Tibial artery (tissue), 4 donors: ENCODE data around the gene RNF207.

Experiments used
- DNase-seq, 2 donors: peaks; one replicate each; pipeline ENCODE4 v3.0.0-alpha.2; 2019
- H3K27ac ChIP-seq, 2 donors: fragments of 200-600 bp; sonication (generic) in 1 of 2; 1 replicate in 1 of 2; 2 replicates in 1 of 2; pipeline ENCODE4 v1.5.1; 2018 to 2019; ENCODE audit warnings: mild to moderate bottlenecking in 1 of 2
- H3K27me3 ChIP-seq, 2 donors: fragments of 200-600 bp; sonication (generic) in 1 of 2; one replicate each; pipeline versions ENCODE4 v1.5.1 to v1.6.0; 2016 to 2019
- H3K36me3 ChIP-seq, 3 donors: fragments of 200-600 bp; sonication (generic) in 2 of 3; one replicate each; pipeline ENCODE4 v1.5.1; 2016 to 2019; ENCODE audit warnings: mild to moderate bottlenecking in 2 of 3
- H3K4me1 ChIP-seq, 4 donors: fragments of 200-600 bp; sonication (generic) in 2 of 4; 1 replicate in 3 of 4; 2 replicates in 1 of 4; pipeline ENCODE4 v1.5.1; 2016 to 2019
- H3K4me3 ChIP-seq, 2 donors: fragments of 200-600 bp; sonication (generic) in 1 of 2; 1 replicate in 1 of 2; 2 replicates in 1 of 2; pipeline ENCODE4 v1.5.1; 2018 to 2019; ENCODE audit warnings: mild to moderate bottlenecking in 2 of 2
- H3K9me3 ChIP-seq, 3 donors: fragments of 200-600 bp; sonication (generic) in 1 of 3; one replicate each; pipeline ENCODE4 v1.5.1; 2016 to 2019
- intact Hi-C: fragments of 100-400 bp; cut with DNase I; formaldehyde crosslinking; loops from one replicate; pipeline ENCODE4 v1.15.0; 2023; ENCODE audit warnings: low total_unique reads
- TF ChIP-seq, protein P1 (sequence below), 2 experiments: fragments of 200-600 bp in 1 of 2; fragments of 450-650 bp in 1 of 2; IDR thresholded peaks; one replicate each; pipeline ENCODE4 v1.5.1; 2017 to 2019; ENCODE audit warnings: antibody characterized with exemption in 2 of 2, mild to moderate bottlenecking in 1 of 2, moderate library complexity in 1 of 2

RNF207 gene

DNA sequence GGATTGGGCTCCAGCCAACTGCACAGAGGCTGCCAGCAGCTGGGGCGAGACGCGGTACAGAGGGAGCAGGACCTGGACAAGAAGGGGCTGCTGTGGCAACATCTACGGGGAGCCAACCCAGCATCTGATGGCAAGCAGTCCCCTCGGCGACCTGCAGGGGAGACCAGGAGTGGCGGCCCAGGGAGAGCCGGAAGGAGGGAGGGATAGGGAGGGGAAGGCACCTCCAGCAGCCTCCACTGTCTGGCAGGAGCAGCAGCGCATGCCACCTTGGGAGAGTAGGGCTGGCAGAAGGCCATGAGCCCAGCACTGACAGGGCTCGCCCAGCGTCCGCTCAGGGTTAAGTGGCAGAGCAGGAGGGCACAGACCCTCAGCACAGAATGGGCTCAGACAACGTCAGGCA is 43.1 kb upstream of the RNF207 start:
- H3K27ac ChIP-seq, result no peak overlapping the region
- TF ChIP-seq, protein P1, sequence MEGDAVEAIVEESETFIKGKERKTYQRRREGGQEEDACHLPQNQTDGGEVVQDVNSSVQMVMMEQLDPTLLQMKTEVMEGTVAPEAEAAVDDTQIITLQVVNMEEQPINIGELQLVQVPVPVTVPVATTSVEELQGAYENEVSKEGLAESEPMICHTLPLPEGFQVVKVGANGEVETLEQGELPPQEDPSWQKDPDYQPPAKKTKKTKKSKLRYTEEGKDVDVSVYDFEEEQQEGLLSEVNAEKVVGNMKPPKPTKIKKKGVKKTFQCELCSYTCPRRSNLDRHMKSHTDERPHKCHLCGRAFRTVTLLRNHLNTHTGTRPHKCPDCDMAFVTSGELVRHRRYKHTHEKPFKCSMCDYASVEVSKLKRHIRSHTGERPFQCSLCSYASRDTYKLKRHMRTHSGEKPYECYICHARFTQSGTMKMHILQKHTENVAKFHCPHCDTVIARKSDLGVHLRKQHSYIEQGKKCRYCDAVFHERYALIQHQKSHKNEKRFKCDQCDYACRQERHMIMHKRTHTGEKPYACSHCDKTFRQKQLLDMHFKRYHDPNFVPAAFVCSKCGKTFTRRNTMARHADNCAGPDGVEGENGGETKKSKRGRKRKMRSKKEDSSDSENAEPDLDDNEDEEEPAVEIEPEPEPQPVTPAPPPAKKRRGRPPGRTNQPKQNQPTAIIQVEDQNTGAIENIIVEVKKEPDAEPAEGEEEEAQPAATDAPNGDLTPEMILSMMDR (IDR thresholded peaks at IDR 0.05), result no peak
- H3K9me3 ChIP-seq, result no peaks in the 10 kb centered on the region
- H3K27me3 ChIP-seq, result peaks cover 0 to 60% of the 10 kb centered on the region in 2 donors
- no peak for DNase-seq
- no peaks in the 10 kb centered on the region for H3K4me1 ChIP-seq
- H3K36me3 ChIP-seq, result no peaks in the 10 kb centered on the region
- no peak overlapping the region for H3K4me3 ChIP-seq
- intact Hi-C loops, result no loop called here

DNA sequence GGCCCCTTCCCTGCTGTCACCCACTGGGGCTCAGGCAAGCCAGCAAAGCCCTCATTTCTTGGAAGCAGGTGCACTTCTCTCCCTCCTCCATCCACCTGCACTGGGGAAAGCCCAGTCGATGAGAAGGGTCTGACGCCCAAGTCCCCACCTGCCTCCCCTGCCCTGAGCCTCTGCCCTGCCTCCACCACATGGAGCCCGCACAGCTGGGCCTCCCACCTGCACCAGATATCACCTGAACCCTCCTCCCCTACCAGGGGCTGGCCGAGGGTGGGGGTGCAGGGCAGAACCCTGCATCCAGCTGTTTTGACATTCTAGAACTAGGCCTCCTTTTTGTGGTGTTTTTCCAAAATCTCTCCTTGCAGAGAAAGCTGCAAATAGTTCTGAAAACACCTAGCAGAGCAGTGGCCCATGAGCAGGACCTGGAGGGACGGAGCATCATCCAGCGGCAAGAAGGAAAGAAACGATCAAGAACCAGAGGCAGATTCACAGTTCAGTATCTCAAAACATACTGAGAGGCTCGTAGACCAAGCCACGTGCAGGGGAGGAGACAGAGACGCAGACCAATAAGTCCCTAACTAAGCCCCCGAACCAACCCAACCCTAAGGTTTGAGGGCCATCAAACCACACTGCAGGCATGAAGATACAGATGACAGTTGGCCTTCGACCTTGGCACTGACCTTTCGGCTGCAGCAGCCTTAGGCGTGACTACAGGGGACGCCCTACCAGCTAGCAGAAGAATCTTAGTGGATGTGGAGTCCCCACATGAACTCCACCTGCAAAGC is 42.5 kb upstream of the RNF207 start:
- no peak overlapping the region for H3K27ac ChIP-seq
- peaks cover 0 to 66% of the 10 kb centered on the region in 2 donors for H3K27me3 ChIP-seq
- DNase-seq, result no peak

DNA sequence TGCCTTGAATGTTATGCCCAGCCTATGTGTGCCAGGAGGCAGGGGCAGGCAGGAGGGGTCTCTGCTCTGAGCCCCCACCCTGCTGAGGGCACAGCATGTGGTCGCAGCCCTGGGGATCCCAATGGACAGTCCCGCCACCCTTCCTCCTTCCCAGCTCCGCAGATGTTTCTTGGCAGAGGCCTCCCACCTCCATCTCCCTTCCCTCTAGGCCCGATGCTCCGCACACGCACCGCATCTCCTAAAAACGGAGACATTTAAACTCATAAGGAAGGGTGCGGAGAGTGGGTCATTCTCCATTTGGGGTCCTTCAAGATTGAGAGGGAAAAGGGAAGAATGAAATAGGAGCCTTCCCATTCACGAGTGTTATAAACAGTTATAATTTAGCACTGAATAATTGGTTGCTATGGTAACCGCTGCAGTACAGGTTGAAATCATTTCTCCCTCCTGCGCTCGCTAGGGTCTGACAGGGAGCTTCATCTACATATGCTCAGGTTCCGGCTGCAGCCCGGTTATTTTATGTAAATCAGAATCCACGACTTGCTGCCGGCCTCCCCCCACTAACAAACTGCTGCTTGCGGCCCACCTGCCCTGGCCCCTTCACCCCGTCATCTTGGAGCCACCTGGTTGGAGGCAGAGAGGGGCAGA is 41.8 kb upstream of the RNF207 start:
- TF ChIP-seq, protein P1 (IDR thresholded peaks at IDR 0.05), result no peak
- Histone ChIP-seq H3K4me1 (no peaks in the 10 kb centered on the region), H3K4me3 (no peak overlapping the region), H3K36me3 (no peaks in the 10 kb centered on the region), H3K27me3 (peaks cover 0 to 68% of the 10 kb centered on the region in 2 donors), H3K27ac (no peak overlapping the region), H3K9me3 (no peaks in the 10 kb centered on the region)
- intact Hi-C loops, result no loop called here
- DNase-seq, result no peak

More for the DNA sequence above, 42.5 kb upstream of the RNF207 start:
- Histone ChIP-seq H3K4me1 (no peaks in the 10 kb centered on the region), H3K9me3 (no peaks in the 10 kb centered on the region), H3K36me3 (no peaks in the 10 kb centered on the region), H3K4me3 (no peak overlapping the region)
- intact Hi-C loops, result no loop called here
- TF ChIP-seq, protein P1 (IDR thresholded peaks at IDR 0.05), result no peak

DNA sequence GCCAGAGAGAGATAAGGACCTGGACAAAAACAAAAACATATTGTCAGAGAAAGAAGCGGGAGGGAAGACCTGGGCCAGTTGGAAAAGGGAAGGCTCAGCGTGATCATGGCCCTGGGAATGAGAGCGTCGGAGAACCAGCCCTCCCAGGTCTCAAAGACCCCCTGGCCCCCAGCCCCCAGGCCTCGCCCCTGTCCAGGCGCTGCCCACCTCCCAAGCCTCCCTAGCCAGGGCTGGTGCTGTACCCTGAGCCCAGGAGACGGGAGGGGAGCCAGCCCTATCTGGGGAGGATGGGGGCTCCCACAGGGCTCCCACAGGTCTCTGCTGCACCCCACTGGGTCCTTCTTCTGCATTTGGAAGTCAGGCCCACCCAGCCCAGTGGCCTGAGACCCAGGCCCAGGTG is 40.9 kb upstream of the RNF207 start:
- H3K36me3 ChIP-seq, result no peaks in the 10 kb centered on the region
- intact Hi-C loops, result no loop called here
- DNase-seq, result no peak

DNA sequence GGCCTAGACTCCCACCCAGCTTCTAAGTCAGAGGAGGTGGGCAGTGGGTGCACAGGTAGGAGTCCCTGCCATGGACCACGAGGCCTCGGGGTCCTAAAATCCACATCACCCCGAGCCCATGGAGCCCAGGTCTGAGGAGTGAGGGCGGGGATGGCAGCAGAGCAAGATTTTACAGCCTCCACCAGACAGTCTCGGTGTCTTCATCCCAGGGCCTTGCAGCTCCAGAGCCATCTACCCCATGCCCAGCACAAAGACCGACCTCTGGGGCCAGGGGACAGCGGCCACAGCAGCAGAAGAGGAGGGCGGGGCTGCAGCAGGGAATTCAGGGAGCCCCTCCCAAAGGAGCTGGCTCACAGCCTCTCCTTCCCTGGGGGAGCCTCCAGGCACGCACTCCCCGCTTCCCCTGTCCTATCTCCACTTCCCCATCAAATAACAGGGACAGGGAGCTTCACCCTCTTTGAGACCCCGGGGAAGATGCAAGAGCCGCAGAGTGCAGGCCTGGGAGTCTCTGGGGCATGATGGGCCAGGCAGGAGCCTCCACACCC is 40.4 kb upstream of the RNF207 start:
- H3K36me3 ChIP-seq, result no peaks in the 10 kb centered on the region
- H3K9me3 ChIP-seq, result no peaks in the 10 kb centered on the region
- intact Hi-C loops, result no loop called here
- no peak overlapping the region for H3K27ac ChIP-seq
- peaks cover 0 to 72% of the 10 kb centered on the region in 2 donors for H3K27me3 ChIP-seq
- H3K4me3 ChIP-seq, result no peak overlapping the region
- TF ChIP-seq, protein P1 (IDR thresholded peaks at IDR 0.05), result no peak
- no peaks in the 10 kb centered on the region for H3K4me1 ChIP-seq
- DNase-seq, result no peak

More for the DNA sequence above, 40.9 kb upstream of the RNF207 start:
- no peaks in the 10 kb centered on the region for H3K9me3 ChIP-seq
- peaks cover 0 to 69% of the 10 kb centered on the region in 2 donors for H3K27me3 ChIP-seq
- no peaks in the 10 kb centered on the region for H3K4me1 ChIP-seq
- H3K4me3 ChIP-seq, result no peak overlapping the region
- H3K27ac ChIP-seq, result no peak overlapping the region
- TF ChIP-seq, protein P1 (IDR thresholded peaks at IDR 0.05), result no peak
